GM12878 (cell line): ENCODE results near the gene ADAM10.

ENCODE experiments used
- CTCF ChIP-seq, 3 experiments: IDR thresholded peaks in 2 of 3; conservative IDR thresholded peaks in 1 of 3; 2 replicates each; pipeline ENCODE4 v1.5.1; 2011; ENCODE audit warnings: low read depth in 3 of 3, low read length in 3 of 3, mild to moderate bottlenecking in 3 of 3, control low read depth in 2 of 3, moderate library complexity in 2 of 3, inconsistent platforms in 1 of 3, mixed read lengths in 1 of 3; ENCODE audit not compliant: control insufficient read depth in 2 of 3, insufficient read depth in 1 of 3; ENCODE audit errors: extremely low read depth in 1 of 3
- ETV6 ChIP-seq, 2 experiments: fragments of 450-650 bp in 1 of 2; IDR thresholded peaks in 1 of 2; conservative IDR thresholded peaks in 1 of 2; 2 replicates each; pipeline ENCODE4 v1.6.1; 2014; ENCODE audit warnings: antibody characterized with exemption in 1 of 2, borderline replicate concordance in 1 of 2, low read depth in 1 of 2, mild to moderate bottlenecking in 1 of 2, moderate library complexity in 1 of 2
- GABPA ChIP-seq: IDR thresholded peaks from 2 replicates; pipeline ENCODE4 v1.6.1; 2014; ENCODE audit warnings: antibody characterized with exemption, low read depth, mild to moderate bottlenecking, inconsistent platforms
- HDAC6 ChIP-seq: fragments of 200-600 bp; sonication (generic); IDR thresholded peaks from one replicate; pipeline ENCODE4 v1.8.0; 2017; ENCODE audit warnings: antibody characterized with exemption; ENCODE audit not compliant: unreplicated experiment
- MAX ChIP-seq: IDR thresholded peaks from 2 replicates; pipeline ENCODE4 v1.6.1; 2012; ENCODE audit warnings: low read depth, low read length, improper control_type of control experiment
- POLR2A ChIP-seq: IDR thresholded peaks from 2 replicates; pipeline ENCODE4 v1.6.1; 2011; ENCODE audit warnings: low read depth, mild to moderate bottlenecking, low read length
- RFX5 ChIP-seq: IDR thresholded peaks from 2 replicates; pipeline ENCODE4 v1.6.1; 2011; ENCODE audit warnings: low read depth, low read length, improper control_type of control experiment
- YY1 ChIP-seq: IDR thresholded peaks from 2 replicates; pipeline ENCODE4 v1.6.1; 2011; ENCODE audit warnings: low read depth, mild to moderate bottlenecking, low read length

GRCh38 chr15:58574631-58575030 lies 174.9 kb downstream of the ADAM10 start:
- no peak for TF ChIP-seq CTCF (IDR thresholded peaks at IDR 0.05 in 2 of 3, conservative IDR thresholded peaks at IDR 0.05 in 1 of 3; ENCODE audit: control insufficient read depth in 2 of 3, extremely low read depth in 1 of 3, insufficient read depth in 1 of 3, low read depth in 3 of 3, low read length in 3 of 3)
- no peak for TF ChIP-seq GABPA
- TF ChIP-seq YY1, result no peak
- TF ChIP-seq HDAC6, result no peak
- no peak for TF ChIP-seq RFX5
- no peak for TF ChIP-seq POLR2A
- TF ChIP-seq ETV6 (conservative IDR thresholded peaks at IDR 0.05 in 1 of 2, IDR thresholded peaks at IDR 0.05 in 1 of 2; ENCODE audit: borderline replicate concordance in 1 of 2, low read depth in 1 of 2), result no peak
- no peak for TF ChIP-seq MAX
